Measurements from ENCODE around the gene PMAIP1.

DNA sequence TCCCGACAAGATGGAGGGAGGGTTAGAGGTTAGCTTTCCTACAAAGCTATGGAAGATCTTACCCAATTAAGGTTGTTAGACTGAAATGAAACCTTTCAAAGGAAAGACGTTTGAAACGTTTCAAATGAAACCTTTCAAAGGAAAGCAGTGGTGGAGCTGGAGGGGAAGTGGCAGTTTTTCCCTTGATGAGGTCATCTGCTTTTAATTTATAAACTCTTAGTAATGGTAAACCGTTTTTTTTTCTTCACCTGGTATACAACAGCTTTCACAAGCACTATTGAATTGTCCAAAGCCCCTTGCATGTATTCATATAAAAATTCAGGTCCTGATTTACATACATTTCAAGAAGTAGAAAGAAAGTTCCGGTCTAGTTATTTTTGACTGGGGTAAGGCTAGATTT is 7.4 kb downstream of the PMAIP1 start:
- TF ChIP-seq, protein P1, sequence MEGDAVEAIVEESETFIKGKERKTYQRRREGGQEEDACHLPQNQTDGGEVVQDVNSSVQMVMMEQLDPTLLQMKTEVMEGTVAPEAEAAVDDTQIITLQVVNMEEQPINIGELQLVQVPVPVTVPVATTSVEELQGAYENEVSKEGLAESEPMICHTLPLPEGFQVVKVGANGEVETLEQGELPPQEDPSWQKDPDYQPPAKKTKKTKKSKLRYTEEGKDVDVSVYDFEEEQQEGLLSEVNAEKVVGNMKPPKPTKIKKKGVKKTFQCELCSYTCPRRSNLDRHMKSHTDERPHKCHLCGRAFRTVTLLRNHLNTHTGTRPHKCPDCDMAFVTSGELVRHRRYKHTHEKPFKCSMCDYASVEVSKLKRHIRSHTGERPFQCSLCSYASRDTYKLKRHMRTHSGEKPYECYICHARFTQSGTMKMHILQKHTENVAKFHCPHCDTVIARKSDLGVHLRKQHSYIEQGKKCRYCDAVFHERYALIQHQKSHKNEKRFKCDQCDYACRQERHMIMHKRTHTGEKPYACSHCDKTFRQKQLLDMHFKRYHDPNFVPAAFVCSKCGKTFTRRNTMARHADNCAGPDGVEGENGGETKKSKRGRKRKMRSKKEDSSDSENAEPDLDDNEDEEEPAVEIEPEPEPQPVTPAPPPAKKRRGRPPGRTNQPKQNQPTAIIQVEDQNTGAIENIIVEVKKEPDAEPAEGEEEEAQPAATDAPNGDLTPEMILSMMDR (optimal IDR thresholded peaks at IDR 0.05 in 1 of 3, IDR thresholded peaks at IDR 0.05 in 1 of 3, conservative IDR thresholded peaks at IDR 0.05 in 1 of 3; ENCODE audit: extremely low read depth in 1 of 3, insufficient read depth in 2 of 3, low read length in 3 of 3) = no peak
- TF ChIP-seq EZH2 (IDR thresholded peaks at IDR 0.05; ENCODE audit: low read length) = no peak
